Measurements from ENCODE around the gene USP30. TPM values are rescaled to one million over a fixed set of nuclear protein-coding genes. Genes with fewer than 3 reads are reported as not detected.
"Not testable (repeated sequence)": the region's sequence is repeated elsewhere in the genome, so short reads cannot be mapped to it uniquely, and the experiment has no call there.

Gene USP30
- total RNA-seq, 1 experiment from 2014 or later: 6.9 TPM

DNA sequence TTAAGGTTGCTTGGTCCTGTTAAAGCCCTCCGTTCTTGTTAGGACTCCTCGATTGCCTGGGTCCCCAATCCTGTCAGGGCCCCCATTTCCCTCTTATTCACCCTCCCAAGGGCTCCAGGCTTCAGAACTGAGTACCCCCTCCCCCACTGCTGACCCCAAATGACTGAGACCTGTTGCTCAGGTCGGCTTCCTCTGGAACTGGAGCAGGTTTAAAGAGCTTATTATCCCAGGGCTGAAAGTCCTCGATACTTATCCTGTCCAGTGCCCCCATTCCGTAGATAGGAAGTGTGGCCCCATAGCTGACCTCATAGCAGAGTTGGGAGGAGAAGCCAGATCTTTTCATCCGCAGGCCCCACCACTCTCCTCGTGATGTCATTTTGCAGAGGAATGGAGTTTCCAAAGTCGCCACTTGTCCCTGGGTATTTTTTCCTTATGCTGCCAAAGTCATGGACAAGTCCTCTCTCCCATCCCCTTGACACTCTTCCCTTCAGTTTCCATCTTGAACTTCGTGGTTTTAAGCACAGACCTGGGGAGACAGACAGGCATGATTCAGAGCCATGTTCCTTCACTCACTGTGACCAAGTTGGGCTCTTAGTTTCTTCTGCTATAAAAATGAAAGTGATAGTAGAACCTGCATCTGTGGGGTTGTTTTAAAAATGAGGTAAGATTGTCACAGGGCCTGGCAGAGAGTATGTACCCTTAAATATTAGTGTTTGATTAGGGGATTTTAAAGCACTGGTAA, 1.2 kb downstream of the USP30 start:
- ChIA-PET POLR2A (no interaction called here), CTCF (interaction anchor here (2.3 kb wide), 1 partner anchor 16 kb away, joined by 6 read pairs; no protein-coding TSS in a partner anchor)
- DNase-seq (ENCODE audit: low spot score): no peak
- Mint-ChIP-seq H3K36me3 (no peaks in the 10 kb centered on the region), H3K9me3 (no peaks in the 10 kb centered on the region), H3K4me1 (peaks cover 10% of the 10 kb centered on the region), H3K27me3 (ENCODE audit: low read depth) (no peaks in the 10 kb centered on the region), H3K4me3 (peak overlapping the region; percentile 91), H3K27ac (no peak overlapping the region)
- TF ChIP-seq, protein P1, sequence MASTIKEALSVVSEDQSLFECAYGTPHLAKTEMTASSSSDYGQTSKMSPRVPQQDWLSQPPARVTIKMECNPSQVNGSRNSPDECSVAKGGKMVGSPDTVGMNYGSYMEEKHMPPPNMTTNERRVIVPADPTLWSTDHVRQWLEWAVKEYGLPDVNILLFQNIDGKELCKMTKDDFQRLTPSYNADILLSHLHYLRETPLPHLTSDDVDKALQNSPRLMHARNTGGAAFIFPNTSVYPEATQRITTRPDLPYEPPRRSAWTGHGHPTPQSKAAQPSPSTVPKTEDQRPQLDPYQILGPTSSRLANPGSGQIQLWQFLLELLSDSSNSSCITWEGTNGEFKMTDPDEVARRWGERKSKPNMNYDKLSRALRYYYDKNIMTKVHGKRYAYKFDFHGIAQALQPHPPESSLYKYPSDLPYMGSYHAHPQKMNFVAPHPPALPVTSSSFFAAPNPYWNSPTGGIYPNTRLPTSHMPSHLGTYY (CRISPR knock-in tag; IDR thresholded peaks at IDR 0.05): no peak
- TF ChIP-seq, protein P2, sequence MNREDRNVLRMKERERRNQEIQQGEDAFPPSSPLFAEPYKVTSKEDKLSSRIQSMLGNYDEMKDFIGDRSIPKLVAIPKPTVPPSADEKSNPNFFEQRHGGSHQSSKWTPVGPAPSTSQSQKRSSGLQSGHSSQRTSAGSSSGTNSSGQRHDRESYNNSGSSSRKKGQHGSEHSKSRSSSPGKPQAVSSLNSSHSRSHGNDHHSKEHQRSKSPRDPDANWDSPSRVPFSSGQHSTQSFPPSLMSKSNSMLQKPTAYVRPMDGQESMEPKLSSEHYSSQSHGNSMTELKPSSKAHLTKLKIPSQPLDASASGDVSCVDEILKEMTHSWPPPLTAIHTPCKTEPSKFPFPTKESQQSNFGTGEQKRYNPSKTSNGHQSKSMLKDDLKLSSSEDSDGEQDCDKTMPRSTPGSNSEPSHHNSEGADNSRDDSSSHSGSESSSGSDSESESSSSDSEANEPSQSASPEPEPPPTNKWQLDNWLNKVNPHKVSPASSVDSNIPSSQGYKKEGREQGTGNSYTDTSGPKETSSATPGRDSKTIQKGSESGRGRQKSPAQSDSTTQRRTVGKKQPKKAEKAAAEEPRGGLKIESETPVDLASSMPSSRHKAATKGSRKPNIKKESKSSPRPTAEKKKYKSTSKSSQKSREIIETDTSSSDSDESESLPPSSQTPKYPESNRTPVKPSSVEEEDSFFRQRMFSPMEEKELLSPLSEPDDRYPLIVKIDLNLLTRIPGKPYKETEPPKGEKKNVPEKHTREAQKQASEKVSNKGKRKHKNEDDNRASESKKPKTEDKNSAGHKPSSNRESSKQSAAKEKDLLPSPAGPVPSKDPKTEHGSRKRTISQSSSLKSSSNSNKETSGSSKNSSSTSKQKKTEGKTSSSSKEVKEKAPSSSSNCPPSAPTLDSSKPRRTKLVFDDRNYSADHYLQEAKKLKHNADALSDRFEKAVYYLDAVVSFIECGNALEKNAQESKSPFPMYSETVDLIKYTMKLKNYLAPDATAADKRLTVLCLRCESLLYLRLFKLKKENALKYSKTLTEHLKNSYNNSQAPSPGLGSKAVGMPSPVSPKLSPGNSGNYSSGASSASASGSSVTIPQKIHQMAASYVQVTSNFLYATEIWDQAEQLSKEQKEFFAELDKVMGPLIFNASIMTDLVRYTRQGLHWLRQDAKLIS (CRISPR knock-in tag; IDR thresholded peaks at IDR 0.05; ENCODE audit: borderline replicate concordance): no peak
- TF ChIP-seq, protein P3, sequence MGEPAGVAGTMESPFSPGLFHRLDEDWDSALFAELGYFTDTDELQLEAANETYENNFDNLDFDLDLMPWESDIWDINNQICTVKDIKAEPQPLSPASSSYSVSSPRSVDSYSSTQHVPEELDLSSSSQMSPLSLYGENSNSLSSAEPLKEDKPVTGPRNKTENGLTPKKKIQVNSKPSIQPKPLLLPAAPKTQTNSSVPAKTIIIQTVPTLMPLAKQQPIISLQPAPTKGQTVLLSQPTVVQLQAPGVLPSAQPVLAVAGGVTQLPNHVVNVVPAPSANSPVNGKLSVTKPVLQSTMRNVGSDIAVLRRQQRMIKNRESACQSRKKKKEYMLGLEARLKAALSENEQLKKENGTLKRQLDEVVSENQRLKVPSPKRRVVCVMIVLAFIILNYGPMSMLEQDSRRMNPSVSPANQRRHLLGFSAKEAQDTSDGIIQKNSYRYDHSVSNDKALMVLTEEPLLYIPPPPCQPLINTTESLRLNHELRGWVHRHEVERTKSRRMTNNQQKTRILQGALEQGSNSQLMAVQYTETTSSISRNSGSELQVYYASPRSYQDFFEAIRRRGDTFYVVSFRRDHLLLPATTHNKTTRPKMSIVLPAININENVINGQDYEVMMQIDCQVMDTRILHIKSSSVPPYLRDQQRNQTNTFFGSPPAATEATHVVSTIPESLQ (CRISPR knock-in tag; IDR thresholded peaks at IDR 0.05): no peak
- no peak for ATAC-seq

DNA sequence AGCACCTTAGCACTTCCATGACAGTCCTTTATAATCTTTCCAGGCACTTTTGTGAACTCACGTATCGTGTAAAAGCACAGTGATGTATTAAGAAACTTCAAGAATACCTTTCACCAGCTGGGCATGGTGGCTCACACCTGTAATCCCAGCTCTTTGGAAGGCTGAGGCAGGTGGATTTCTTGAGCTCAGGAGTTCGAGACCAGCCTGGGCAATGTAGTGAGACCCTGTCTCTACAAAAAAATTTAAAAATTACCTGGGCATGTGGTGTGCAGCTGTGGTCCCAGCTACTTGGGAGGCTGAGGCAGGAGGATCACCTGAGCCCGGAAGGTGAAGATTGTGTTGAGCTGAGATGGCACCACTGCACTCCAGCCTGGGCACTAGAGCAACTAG, 1.7 kb downstream of the USP30 start:
- H3K27me3 Mint-ChIP-seq (ENCODE audit: low read depth); POLR2A ChIA-PET; ATAC-seq; H3K9me3 Mint-ChIP-seq; H3K27ac Mint-ChIP-seq; H3K36me3 Mint-ChIP-seq; DNase-seq (ENCODE audit: low spot score): not testable (repeated sequence)
- peak overlapping the region; percentile 91 for H3K4me3 Mint-ChIP-seq
- peaks cover 10% of the 10 kb centered on the region for H3K4me1 Mint-ChIP-seq
- CTCF ChIA-PET: interaction anchor here (2.3 kb wide), 1 partner anchor 15 kb away, joined by 6 read pairs; no protein-coding TSS in a partner anchor

DNA sequence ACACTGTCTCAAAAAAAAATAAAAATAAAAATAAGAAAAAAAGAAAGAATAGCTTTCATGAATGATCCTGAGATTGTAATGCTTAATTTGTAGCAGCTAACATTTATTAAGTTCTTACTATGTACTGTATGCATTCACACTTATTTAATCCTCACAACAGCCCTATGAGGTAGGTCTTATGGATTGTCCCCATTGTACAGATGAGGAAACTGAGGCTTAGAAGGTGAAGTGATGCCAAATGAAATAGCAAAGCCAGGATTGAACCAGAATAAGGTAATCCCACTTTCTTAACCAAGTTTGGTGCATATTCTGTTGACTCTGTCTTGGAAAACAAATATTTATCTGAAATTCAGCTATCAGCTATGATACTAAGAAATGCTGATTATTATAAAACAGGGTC, 2.1 kb downstream of the USP30 start:
- ATAC-seq (no peak), DNase-seq (ENCODE audit: low spot score) (no peak)
- CTCF ChIA-PET: interaction anchor here (2.3 kb wide), 1 partner anchor 15 kb away, joined by 6 read pairs; no protein-coding TSS in a partner anchor
- no peak overlapping the region for H3K27ac Mint-ChIP-seq
- no peak overlapping the region for H3K4me3 Mint-ChIP-seq
- POLR2A ChIA-PET: no interaction called here
- no peaks in the 10 kb centered on the region for H3K27me3 Mint-ChIP-seq (ENCODE audit: low read depth)
- H3K4me1 Mint-ChIP-seq: peaks cover 10% of the 10 kb centered on the region
- no peaks in the 10 kb centered on the region for H3K36me3 Mint-ChIP-seq
- H3K9me3 Mint-ChIP-seq: no peaks in the 10 kb centered on the region
- TF ChIP-seq NR1H2 (CRISPR knock-in tag; IDR thresholded peaks at IDR 0.05) (no peak), SMAD4 (CRISPR knock-in tag; IDR thresholded peaks at IDR 0.05) (no peak), MXD4 (CRISPR knock-in tag; IDR thresholded peaks at IDR 0.05; ENCODE audit: borderline replicate concordance) (no peak), PRRX2 (CRISPR knock-in tag; IDR thresholded peaks at IDR 0.05) (no peak)
- TF ChIP-seq, protein P4, sequence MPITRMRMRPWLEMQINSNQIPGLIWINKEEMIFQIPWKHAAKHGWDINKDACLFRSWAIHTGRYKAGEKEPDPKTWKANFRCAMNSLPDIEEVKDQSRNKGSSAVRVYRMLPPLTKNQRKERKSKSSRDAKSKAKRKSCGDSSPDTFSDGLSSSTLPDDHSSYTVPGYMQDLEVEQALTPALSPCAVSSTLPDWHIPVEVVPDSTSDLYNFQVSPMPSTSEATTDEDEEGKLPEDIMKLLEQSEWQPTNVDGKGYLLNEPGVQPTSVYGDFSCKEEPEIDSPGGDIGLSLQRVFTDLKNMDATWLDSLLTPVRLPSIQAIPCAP (CRISPR knock-in tag; IDR thresholded peaks at IDR 0.05): no peak
- TF ChIP-seq, protein P5, sequence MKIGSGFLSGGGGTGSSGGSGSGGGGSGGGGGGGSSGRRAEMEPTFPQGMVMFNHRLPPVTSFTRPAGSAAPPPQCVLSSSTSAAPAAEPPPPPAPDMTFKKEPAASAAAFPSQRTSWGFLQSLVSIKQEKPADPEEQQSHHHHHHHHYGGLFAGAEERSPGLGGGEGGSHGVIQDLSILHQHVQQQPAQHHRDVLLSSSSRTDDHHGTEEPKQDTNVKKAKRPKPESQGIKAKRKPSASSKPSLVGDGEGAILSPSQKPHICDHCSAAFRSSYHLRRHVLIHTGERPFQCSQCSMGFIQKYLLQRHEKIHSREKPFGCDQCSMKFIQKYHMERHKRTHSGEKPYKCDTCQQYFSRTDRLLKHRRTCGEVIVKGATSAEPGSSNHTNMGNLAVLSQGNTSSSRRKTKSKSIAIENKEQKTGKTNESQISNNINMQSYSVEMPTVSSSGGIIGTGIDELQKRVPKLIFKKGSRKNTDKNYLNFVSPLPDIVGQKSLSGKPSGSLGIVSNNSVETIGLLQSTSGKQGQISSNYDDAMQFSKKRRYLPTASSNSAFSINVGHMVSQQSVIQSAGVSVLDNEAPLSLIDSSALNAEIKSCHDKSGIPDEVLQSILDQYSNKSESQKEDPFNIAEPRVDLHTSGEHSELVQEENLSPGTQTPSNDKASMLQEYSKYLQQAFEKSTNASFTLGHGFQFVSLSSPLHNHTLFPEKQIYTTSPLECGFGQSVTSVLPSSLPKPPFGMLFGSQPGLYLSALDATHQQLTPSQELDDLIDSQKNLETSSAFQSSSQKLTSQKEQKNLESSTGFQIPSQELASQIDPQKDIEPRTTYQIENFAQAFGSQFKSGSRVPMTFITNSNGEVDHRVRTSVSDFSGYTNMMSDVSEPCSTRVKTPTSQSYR (CRISPR knock-in tag; IDR thresholded peaks at IDR 0.05): no peak
- TF ChIP-seq, protein P6, sequence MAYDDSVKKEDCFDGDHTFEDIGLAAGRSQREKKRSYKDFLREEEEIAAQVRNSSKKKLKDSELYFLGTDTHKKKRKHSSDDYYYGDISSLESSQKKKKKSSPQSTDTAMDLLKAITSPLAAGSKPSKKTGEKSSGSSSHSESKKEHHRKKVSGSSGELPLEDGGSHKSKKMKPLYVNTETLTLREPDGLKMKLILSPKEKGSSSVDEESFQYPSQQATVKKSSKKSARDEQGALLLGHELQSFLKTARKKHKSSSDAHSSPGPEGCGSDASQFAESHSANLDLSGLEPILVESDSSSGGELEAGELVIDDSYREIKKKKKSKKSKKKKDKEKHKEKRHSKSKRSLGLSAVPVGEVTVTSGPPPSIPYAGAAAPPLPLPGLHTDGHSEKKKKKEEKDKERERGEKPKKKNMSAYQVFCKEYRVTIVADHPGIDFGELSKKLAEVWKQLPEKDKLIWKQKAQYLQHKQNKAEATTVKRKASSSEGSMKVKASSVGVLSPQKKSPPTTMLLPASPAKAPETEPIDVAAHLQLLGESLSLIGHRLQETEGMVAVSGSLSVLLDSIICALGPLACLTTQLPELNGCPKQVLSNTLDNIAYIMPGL (CRISPR knock-in tag; IDR thresholded peaks at IDR 0.05): no peak
- TF ChIP-seq, protein P7, sequence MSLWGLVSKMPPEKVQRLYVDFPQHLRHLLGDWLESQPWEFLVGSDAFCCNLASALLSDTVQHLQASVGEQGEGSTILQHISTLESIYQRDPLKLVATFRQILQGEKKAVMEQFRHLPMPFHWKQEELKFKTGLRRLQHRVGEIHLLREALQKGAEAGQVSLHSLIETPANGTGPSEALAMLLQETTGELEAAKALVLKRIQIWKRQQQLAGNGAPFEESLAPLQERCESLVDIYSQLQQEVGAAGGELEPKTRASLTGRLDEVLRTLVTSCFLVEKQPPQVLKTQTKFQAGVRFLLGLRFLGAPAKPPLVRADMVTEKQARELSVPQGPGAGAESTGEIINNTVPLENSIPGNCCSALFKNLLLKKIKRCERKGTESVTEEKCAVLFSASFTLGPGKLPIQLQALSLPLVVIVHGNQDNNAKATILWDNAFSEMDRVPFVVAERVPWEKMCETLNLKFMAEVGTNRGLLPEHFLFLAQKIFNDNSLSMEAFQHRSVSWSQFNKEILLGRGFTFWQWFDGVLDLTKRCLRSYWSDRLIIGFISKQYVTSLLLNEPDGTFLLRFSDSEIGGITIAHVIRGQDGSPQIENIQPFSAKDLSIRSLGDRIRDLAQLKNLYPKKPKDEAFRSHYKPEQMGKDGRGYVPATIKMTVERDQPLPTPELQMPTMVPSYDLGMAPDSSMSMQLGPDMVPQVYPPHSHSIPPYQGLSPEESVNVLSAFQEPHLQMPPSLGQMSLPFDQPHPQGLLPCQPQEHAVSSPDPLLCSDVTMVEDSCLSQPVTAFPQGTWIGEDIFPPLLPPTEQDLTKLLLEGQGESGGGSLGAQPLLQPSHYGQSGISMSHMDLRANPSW (CRISPR knock-in tag; conservative IDR thresholded peaks at IDR 0.05; ENCODE audit: low read depth): no peak
- TF ChIP-seq, protein P8, sequence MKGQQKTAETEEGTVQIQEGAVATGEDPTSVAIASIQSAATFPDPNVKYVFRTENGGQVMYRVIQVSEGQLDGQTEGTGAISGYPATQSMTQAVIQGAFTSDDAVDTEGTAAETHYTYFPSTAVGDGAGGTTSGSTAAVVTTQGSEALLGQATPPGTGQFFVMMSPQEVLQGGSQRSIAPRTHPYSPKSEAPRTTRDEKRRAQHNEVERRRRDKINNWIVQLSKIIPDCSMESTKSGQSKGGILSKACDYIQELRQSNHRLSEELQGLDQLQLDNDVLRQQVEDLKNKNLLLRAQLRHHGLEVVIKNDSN (CRISPR knock-in tag; IDR thresholded peaks at IDR 0.05): no peak

Data from WTC11 (cell line).